GM21367 (cell line): Measurements from ENCODE around the gene ABHD17B.
A peak's percentile ranks its signal among the peaks of the same experiment; 100 is the strongest.
"Not testable (repeated sequence)": the region's sequence is repeated elsewhere in the genome, so short reads cannot be mapped to it uniquely, and the experiment has no call there.

Experiments
- ATAC-seq: cut with Tn5 transposase; IDR thresholded peaks from one replicate; pipeline ENCODE4 v1.9.1; 2021; ENCODE audit not compliant: unreplicated experiment

Gene ABHD17B

GRCh38 chr9:71916834-71917534, 6.0 kb upstream of the ABHD17B start:
- ATAC-seq: peak; percentile 48

- no peak for ATAC-seq
Measured at GRCh38 chr9:71915495-71915894, 4.5 kb upstream of the ABHD17B start.

DNA sequence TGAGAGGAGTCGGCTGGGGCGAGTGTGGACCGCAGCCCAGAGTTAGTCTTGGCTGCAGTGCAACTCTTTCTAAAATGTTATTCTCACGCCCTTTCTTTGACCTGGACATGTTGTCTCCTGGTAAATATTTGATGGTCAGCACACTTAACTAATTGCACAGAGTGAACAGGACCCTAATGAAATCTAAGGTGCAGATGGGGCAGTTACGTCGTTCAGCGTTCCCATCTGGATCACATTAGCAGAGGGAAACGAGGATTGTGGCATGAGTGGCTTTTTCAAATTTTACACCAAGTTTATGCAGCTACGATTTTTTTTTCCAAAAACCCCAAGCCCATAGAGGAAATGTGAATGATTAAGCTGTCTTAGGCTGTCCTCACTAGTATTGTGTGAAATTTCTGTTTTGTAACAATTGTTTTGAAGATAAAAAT, 929 bp upstream of the ABHD17B start:
- ATAC-seq: no peak

GRCh38 chr9:71910650-71911060, 338 bp downstream of the ABHD17B start:
- ATAC-seq: peak; percentile 13

GRCh38 chr9:71909887-71910649, 925 bp downstream of the ABHD17B start:
- peak; percentile 7 for ATAC-seq

- ATAC-seq: no peak
Measured at GRCh38 chr9:71908825-71909224, 2.2 kb downstream of the ABHD17B start.

DNA sequence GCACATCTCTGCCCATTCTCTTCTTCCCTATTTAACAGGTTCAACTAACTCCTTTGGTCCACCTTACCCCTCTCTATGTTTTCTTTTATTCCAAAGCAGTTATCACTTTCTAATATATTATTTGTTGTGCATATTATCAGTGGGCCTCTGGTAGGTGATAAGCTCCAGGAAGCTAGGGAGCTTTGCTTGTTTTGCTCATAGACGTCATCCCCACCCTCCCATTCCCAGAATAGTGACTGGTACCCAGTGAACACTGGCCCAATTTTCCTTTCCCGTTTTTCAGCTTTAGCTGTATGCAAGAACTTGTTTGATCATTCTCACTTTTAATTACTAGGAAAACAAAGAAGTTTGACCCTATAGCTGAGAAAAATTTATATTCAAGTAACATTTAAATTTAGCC, 6.9 kb downstream of the ABHD17B start:
- no peak for ATAC-seq

GRCh38 chr9:71901695-71902597, 9.0 kb downstream of the ABHD17B start:
- no peak for ATAC-seq

- ATAC-seq: not testable (repeated sequence)
Measured at GRCh38 chr9:71898756-71899155, 12.2 kb downstream of the ABHD17B start.

DNA sequence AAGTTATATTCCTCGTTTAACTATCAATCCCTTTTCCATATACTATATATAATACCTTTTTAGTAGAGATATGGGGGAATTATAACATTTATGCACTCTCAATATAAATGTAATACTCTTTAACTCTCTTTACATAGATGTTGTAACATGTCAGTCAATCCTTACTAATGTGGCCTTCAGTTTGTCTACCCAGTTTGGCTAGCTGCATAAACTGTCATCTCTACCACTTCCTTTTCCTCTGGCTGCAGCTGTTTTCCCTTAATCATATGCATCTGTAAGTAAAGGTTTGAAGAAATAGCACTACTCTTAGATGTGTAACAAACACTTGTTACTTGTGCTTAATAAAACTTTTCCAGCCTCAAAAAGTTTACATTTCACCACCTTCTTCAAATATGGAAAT, 13.4 kb downstream of the ABHD17B start:
- ATAC-seq: peak; percentile 55

- no peak for ATAC-seq
Measured at GRCh38 chr9:71896761-71897160, 14.2 kb downstream of the ABHD17B start.

GRCh38 chr9:71895955-71896354, 15.0 kb downstream of the ABHD17B start:
- ATAC-seq: no peak

DNA sequence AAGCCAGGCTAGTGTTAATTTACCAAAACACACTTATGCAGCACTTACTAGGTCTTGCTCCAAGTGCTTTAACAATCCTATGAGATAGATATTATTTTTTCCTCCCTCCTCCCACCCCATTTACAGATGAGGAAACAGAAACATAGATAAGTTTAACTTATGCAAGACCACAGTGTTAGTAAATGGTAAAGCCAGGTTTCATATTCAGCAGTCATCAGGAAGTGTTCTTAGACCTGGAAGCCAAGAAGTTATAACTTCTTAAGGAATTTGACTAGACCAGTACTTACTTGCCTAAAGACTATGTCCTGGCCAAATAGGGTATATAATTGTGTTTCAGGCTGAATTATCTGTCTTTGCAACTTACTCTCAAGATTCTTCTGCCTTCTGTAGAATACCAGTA, 15.9 kb downstream of the ABHD17B start:
- ATAC-seq: no peak

GRCh38 chr9:71891557-71892189, 19.3 kb downstream of the ABHD17B start:
- peak; percentile 42 for ATAC-seq

- ATAC-seq: no peak
Measured at GRCh38 chr9:71890042-71890679, 20.8 kb downstream of the ABHD17B start.

GRCh38 chr9:71887362-71887761, 23.6 kb downstream of the ABHD17B start:
- no peak for ATAC-seq

- no peak for ATAC-seq
Measured at GRCh38 chr9:71886541-71886940, 24.5 kb downstream of the ABHD17B start.

DNA sequence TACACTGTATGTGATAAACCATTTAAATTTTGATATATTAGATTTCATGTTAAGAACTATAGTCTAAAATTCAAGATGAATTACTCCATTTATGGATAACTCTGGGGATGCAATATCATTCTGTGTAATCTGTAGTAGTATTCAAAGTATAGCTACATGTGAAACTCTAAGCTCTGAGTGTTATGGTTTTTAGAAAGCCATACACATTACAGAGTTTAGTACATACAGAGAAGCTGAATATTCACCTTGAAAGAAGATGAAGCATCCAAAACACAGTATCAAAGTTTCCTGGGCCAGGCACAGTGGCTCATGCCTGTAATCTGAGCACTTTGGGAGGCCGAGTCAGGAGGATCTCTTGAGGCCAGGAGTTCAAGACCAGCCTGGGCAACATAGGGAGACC, 25.0 kb downstream of the ABHD17B start:
- no peak for ATAC-seq

GRCh38 chr9:71885467-71885866, 25.5 kb downstream of the ABHD17B start:
- ATAC-seq: no peak

GRCh38 chr9:71884005-71884404, 27.0 kb downstream of the ABHD17B start:
- no peak for ATAC-seq
